PFSK-1 (cell line): ENCODE measurements around the gene HPS6.

Source experiments
- FOXP2 ChIP-seq: optimal IDR thresholded peaks from 2 replicates; pipeline ENCODE3; 2011; ENCODE audit warnings: borderline replicate concordance, control low read depth, inconsistent platforms; ENCODE audit not compliant: insufficient read depth; ENCODE audit errors: extremely low read length, extremely low read depth
- POLR2AphosphoS5 ChIP-seq: IDR thresholded peaks from 2 replicates; pipeline ENCODE4 v1.6.1; 2012; ENCODE audit warnings: low read depth, mild to moderate bottlenecking, control low read depth, low read length, moderate library complexity
- REST ChIP-seq, 2 experiments: IDR thresholded peaks; 2 replicates each; pipeline versions ENCODE4 v1.6.1 to v1.8.0; 2011 to 2012; ENCODE audit warnings: low read depth in 2 of 2, low read length in 2 of 2, control low read depth in 1 of 2, inconsistent platforms in 1 of 2, mild to moderate bottlenecking in 1 of 2, moderate library complexity in 1 of 2; ENCODE audit not compliant: insufficient read depth in 1 of 2
- SIN3A ChIP-seq: IDR thresholded peaks from 2 replicates; pipeline ENCODE4 v1.6.1; 2012; ENCODE audit warnings: mild to moderate bottlenecking, low read length, moderate library complexity, borderline replicate concordance; ENCODE audit not compliant: insufficient read depth
- TAF1 ChIP-seq: IDR thresholded peaks from 2 replicates; pipeline ENCODE4 v1.6.1; 2012; ENCODE audit warnings: low read length, control low read depth, borderline replicate concordance; ENCODE audit not compliant: insufficient read depth

The HPS6 gene

GRCh38 chr10:102046095-102046494 is 19.1 kb upstream of the HPS6 start:
- TF ChIP-seq TAF1 (no peak), SIN3A (no peak), FOXP2 (no peak), REST (IDR thresholded peaks at IDR 0.05; ENCODE audit: insufficient read depth in 1 of 2, low read depth in 2 of 2, low read length in 2 of 2) (no peak), POLR2AphosphoS5 (no peak)

GRCh38 chr10:102055647-102056419 is 9.3 kb upstream of the HPS6 start, which contains the start of gene ARMH3:
Gene ARMH3, minus strand, starts transcription at chr10:102056173. Its CDS starts 16,059 bp downstream, at chr10:102040114.
- TF ChIP-seq REST (IDR thresholded peaks at IDR 0.05; ENCODE audit: insufficient read depth in 1 of 2, low read depth in 2 of 2, low read length in 2 of 2) (no peak), SIN3A (peak; percentile 52; the same call in 1 of the 2 replicates), POLR2AphosphoS5 (peak; percentile 51; the same call in 1 of the 2 replicates), TAF1 (no peak; the same call in 1 of the 2 replicates), FOXP2 (peak; percentile 93)

GRCh38 chr10:102059987-102060386 is 5.2 kb upstream of the HPS6 start:
- TF ChIP-seq SIN3A (no peak), TAF1 (no peak), REST (IDR thresholded peaks at IDR 0.05; ENCODE audit: insufficient read depth in 1 of 2, low read depth in 2 of 2, low read length in 2 of 2) (no peak), POLR2AphosphoS5 (no peak), FOXP2 (no peak)

- TF ChIP-seq FOXP2 (no peak), REST (IDR thresholded peaks at IDR 0.05; ENCODE audit: insufficient read depth in 1 of 2, low read depth in 2 of 2, low read length in 2 of 2) (no peak), TAF1 (no peak), SIN3A (no peak), POLR2AphosphoS5 (no peak)
These were observed 664 bp upstream of the HPS6 start for GRCh38 chr10:102064503-102064867.
